K562 (cell line): ENCODE results near the gene POLD4. TPM values are rescaled to one million over a fixed set of nuclear protein-coding genes. Genes with fewer than 3 reads are reported as not detected.

Experiments
- DACH1 ChIP-seq: fragments of 450-650 bp; IDR thresholded peaks from 2 replicates; pipeline ENCODE4 v1.6.1; 2018; ENCODE audit not compliant: partially characterized antibody
- FOXK2 ChIP-seq, 2 experiments: fragments of 450-650 bp; IDR thresholded peaks in 1 of 2; conservative IDR thresholded peaks in 1 of 2; 2 replicates each; pipeline ENCODE4 v1.6.1; 2016; ENCODE audit warnings: low read depth in 2 of 2, mild to moderate bottlenecking in 1 of 2
- FUS ChIP-seq: fragments of 200-400 bp; formaldehyde crosslinking; optimal IDR thresholded peaks from 2 replicates; pipeline ENCODE3; 2017; ENCODE audit warnings: low read depth, low read length
- NFXL1 ChIP-seq: fragments of 450-650 bp; formaldehyde crosslinking; IDR thresholded peaks from 2 replicates; pipeline ENCODE4 v1.4.0; 2021; ENCODE audit warnings: mild to moderate bottlenecking
- PREB ChIP-seq: sonication (generic); formaldehyde crosslinking; IDR thresholded peaks from 2 replicates; pipeline ENCODE4 v1.8.1; 2023; ENCODE audit warnings: mild to moderate bottlenecking, missing genetic modification reagents
- RUNX1 ChIP-seq: sonication (generic); IDR thresholded peaks from 2 replicates; pipeline ENCODE4 v1.6.1; 2016; ENCODE audit warnings: antibody characterized with exemption, low read depth
- THRAP3 ChIP-seq: fragments of 450-650 bp; IDR thresholded peaks from 2 replicates; pipeline ENCODE4 v1.6.1; 2016; ENCODE audit warnings: mild to moderate bottlenecking, inconsistent platforms, borderline replicate concordance
- polyA plus RNA-seq, 8 experiments: library from polyadenylated mRNA; depleted of rRNA in 4 of 8; stranded (reverse) in 5 of 8; unstranded in 3 of 8; fragments of >200 nt; fragmentation: Nextera tagmentation in 2 of 8; fragmentation: Illumina TruSeq in 1 of 8; extraction: Ambion mirVana in 2 of 8; extraction: Trizol in 1 of 8; gene quantifications; 2 replicates each; pipeline versions ENCODE4 v1.2.1 to v1.2.3, GENCODE V29; 2011 to 2014; ENCODE audit warnings: inconsistent platforms in 1 of 8, missing spikeins in 1 of 8
- total RNA-seq, 7 experiments: library from RNA; depleted of rRNA in 6 of 7; stranded (reverse); fragments of >200 nt in 6 of 7; fragmentation: Illumina TruSeq in 2 of 7; extraction: Trizol in 2 of 7; gene quantifications; 2 replicates each; pipeline versions ENCODE4 v1.2.1 to v1.2.3, GENCODE V29; 2011 to 2021; ENCODE audit warnings: low replicate concordance in 1 of 7
- TF ChIP-seq, protein P1 (sequence below): fragments of 250-450 bp; sonication (Bioruptor Pico); IDR thresholded peaks from 2 replicates; pipeline ENCODE4 v1.4.0; 2020
- TF ChIP-seq, protein P2 (sequence below), 2 experiments: fragments of 450-650 bp in 1 of 2; IDR thresholded peaks; 2 replicates each; pipeline ENCODE4 v1.6.1; 2011 to 2017; ENCODE audit warnings: low read depth in 2 of 2, antibody characterized with exemption in 1 of 2, borderline replicate concordance in 1 of 2, low read length in 1 of 2, mild to moderate bottlenecking in 1 of 2, mixed read lengths in 1 of 2; ENCODE audit not compliant: control insufficient read depth in 1 of 2
- TF ChIP-seq, protein P3 (sequence below): fragments of 250-450 bp; sonication (Bioruptor Pico); IDR thresholded peaks from 2 replicates; pipeline ENCODE4 v1.4.0; 2020; ENCODE audit warnings: mild to moderate bottlenecking, moderate library complexity

POLD4 gene
- total and polyA plus RNA-seq, 9 of the 15 experiments (the other 6 are each of a cell fraction or from before 2014, with no cell fraction given): 5.8 to 64.5 (median 18.3) TPM

DNA sequence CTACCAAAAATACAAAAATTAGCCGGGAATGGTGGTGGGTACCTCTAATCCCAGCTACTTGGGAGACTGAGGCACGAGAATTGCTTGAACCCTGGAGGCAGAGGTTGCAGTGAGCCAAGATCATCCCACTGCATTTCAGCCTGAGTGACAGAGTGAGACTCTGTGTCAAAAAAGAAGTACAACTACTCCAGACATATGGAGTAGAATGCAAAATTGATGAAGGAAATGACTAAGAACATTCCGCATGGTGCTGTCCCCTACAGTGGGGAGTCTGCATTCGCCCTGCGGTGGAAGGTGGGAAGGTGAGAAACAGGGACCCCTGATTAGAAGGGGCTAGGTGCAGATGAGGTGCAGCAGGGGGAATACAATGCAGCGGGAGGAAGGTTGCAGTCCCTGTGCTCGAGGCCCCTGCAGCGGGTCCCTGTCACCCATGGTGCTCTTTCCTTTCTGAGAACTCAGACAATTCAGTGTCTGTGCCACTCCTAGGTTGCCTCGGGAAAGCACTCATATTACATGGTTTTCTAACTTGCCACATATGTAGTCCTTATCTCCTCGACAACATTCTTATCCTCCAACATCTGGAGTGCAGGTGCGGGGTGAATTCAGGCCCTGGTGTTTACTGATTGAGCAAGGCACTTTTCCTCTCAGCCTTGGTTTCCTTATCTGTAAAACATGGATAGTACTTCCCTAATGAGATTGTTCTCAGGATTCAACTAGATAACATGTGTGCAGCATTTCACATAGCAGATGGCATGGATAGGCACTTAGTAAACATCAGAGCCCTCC, 5.2 kb downstream of the POLD4 start (continued):
- TF ChIP-seq, protein P1, sequence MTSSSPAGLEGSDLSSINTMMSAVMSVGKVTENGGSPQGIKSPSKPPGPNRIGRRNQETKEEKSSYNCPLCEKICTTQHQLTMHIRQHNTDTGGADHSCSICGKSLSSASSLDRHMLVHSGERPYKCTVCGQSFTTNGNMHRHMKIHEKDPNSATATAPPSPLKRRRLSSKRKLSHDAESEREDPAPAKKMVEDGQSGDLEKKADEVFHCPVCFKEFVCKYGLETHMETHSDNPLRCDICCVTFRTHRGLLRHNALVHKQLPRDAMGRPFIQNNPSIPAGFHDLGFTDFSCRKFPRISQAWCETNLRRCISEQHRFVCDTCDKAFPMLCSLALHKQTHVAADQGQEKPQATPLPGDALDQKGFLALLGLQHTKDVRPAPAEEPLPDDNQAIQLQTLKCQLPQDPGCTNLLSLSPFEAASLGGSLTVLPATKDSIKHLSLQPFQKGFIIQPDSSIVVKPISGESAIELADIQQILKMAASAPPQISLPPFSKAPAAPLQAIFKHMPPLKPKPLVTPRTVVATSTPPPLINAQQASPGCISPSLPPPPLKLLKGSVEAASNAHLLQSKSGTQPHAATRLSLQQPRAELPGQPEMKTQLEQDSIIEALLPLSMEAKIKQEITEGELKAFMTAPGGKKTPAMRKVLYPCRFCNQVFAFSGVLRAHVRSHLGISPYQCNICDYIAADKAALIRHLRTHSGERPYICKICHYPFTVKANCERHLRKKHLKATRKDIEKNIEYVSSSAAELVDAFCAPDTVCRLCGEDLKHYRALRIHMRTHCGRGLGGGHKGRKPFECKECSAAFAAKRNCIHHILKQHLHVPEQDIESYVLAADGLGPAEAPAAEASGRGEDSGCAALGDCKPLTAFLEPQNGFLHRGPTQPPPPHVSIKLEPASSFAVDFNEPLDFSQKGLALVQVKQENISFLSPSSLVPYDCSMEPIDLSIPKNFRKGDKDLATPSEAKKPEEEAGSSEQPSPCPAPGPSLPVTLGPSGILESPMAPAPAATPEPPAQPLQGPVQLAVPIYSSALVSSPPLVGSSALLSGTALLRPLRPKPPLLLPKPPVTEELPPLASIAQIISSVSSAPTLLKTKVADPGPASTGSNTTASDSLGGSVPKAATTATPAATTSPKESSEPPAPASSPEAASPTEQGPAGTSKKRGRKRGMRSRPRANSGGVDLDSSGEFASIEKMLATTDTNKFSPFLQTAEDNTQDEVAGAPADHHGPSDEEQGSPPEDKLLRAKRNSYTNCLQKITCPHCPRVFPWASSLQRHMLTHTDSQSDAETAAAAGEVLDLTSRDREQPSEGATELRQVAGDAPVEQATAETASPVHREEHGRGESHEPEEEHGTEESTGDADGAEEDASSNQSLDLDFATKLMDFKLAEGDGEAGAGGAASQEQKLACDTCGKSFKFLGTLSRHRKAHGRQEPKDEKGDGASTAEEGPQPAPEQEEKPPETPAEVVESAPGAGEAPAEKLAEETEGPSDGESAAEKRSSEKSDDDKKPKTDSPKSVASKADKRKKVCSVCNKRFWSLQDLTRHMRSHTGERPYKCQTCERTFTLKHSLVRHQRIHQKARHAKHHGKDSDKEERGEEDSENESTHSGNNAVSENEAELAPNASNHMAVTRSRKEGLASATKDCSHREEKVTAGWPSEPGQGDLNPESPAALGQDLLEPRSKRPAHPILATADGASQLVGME (CRISPR knock-in tag): no peak
- TF ChIP-seq DACH1 (peak; percentile 58), PREB (no peak), FUS (no peak), FOXK2 (conservative IDR thresholded peaks at IDR 0.05 in 1 of 2, IDR thresholded peaks at IDR 0.05 in 1 of 2; ENCODE audit: low read depth in 2 of 2) (peak; percentile 79; a peak in 2 of 4 replicates), NFXL1 (CRISPR knock-in tag) (no peak), RUNX1 (no peak), THRAP3 (no peak)
- TF ChIP-seq, protein P2, sequence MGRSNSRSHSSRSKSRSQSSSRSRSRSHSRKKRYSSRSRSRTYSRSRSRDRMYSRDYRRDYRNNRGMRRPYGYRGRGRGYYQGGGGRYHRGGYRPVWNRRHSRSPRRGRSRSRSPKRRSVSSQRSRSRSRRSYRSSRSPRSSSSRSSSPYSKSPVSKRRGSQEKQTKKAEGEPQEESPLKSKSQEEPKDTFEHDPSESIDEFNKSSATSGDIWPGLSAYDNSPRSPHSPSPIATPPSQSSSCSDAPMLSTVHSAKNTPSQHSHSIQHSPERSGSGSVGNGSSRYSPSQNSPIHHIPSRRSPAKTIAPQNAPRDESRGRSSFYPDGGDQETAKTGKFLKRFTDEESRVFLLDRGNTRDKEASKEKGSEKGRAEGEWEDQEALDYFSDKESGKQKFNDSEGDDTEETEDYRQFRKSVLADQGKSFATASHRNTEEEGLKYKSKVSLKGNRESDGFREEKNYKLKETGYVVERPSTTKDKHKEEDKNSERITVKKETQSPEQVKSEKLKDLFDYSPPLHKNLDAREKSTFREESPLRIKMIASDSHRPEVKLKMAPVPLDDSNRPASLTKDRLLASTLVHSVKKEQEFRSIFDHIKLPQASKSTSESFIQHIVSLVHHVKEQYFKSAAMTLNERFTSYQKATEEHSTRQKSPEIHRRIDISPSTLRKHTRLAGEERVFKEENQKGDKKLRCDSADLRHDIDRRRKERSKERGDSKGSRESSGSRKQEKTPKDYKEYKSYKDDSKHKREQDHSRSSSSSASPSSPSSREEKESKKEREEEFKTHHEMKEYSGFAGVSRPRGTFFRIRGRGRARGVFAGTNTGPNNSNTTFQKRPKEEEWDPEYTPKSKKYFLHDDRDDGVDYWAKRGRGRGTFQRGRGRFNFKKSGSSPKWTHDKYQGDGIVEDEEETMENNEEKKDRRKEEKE (IDR thresholded peaks at IDR 0.05; ENCODE audit: borderline replicate concordance in 1 of 2, control insufficient read depth in 1 of 2, low read depth in 2 of 2, low read length in 1 of 2): no peak
- TF ChIP-seq, protein P3, sequence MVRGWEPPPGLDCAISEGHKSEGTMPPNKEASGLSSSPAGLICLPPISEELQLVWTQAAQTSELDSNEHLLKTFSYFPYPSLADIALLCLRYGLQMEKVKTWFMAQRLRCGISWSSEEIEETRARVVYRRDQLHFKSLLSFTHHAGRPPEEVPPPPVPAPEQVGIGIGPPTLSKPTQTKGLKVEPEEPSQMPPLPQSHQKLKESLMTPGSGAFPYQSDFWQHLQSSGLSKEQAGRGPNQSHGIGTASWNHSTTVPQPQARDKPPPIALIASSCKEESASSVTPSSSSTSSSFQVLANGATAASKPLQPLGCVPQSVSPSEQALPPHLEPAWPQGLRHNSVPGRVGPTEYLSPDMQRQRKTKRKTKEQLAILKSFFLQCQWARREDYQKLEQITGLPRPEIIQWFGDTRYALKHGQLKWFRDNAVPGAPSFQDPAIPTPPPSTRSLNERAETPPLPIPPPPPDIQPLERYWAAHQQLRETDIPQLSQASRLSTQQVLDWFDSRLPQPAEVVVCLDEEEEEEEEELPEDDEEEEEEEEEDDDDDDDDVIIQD (CRISPR knock-in tag): no peak
